Stimulated activated CD4-positive, alpha-beta T cell treated with anti-CD3 and anti-CD28 coated beads, Interleukin-4, amount 100 ng/mL, for 4 hours (primary cell): ENCODE measurements around the gene RAB23.
"Not testable (repeated sequence)": the region's sequence is repeated elsewhere in the genome, so short reads cannot be mapped to it uniquely, and the experiment has no call there.

Experiments used
- DNase-seq, 2 experiments: peaks; one replicate each; pipeline ENCODE4 v3.0.0-alpha.2; 2020

Gene RAB23

GRCh38 chr6:57221936-57222742, at the start of gene RAB23:
TSS of gene RAB23 (minus strand) at chr6:57222307. CDS start at chr6:57210380, 11,927 bp downstream.
- peak; percentile 78 to 81 for DNase-seq

- no peak for DNase-seq
These were observed 46.2 kb upstream of the RAB23 start for GRCh38 chr6:57268294-57268640.

GRCh38 chr6:57267586-57268293, 45.6 kb upstream of the RAB23 start:
- DNase-seq, result peak; percentile 11 to 12

- DNase-seq, result no peak
These were observed 43.7 kb upstream of the RAB23 start for GRCh38 chr6:57265755-57266221.

- DNase-seq, result no peak
These were observed 41.6 kb upstream of the RAB23 start for GRCh38 chr6:57263739-57264138.

- DNase-seq, result no peak
These were observed 41.0 kb upstream of the RAB23 start for GRCh38 chr6:57262901-57263694.

GRCh38 chr6:57262488-57262887, 40.4 kb upstream of the RAB23 start:
- no peak for DNase-seq

- DNase-seq, result no peak
These were observed 39.8 kb upstream of the RAB23 start for GRCh38 chr6:57261926-57262325.

- no peak for DNase-seq
These were observed 37.0 kb upstream of the RAB23 start for GRCh38 chr6:57259064-57259463.

GRCh38 chr6:57257911-57258541, 35.9 kb upstream of the RAB23 start:
- no peak for DNase-seq

- DNase-seq, result no peak
These were observed 34.4 kb upstream of the RAB23 start for GRCh38 chr6:57256541-57256940.

- no peak for DNase-seq
These were observed 33.5 kb upstream of the RAB23 start for GRCh38 chr6:57255451-57256169.

- DNase-seq, result no peak
These were observed 32.1 kb upstream of the RAB23 start for GRCh38 chr6:57254055-57254717.

GRCh38 chr6:57252975-57253374, 30.9 kb upstream of the RAB23 start:
- DNase-seq, result no peak

GRCh38 chr6:57252137-57252536, 30.0 kb upstream of the RAB23 start:
- DNase-seq, result no peak

GRCh38 chr6:57250348-57250747, 28.2 kb upstream of the RAB23 start:
- DNase-seq, result no peak

GRCh38 chr6:57248311-57248895, 26.3 kb upstream of the RAB23 start:
- DNase-seq, result no peak

- DNase-seq, result no peak
These were observed 25.5 kb upstream of the RAB23 start for GRCh38 chr6:57247603-57248002.

- no peak for DNase-seq
These were observed 24.2 kb upstream of the RAB23 start for GRCh38 chr6:57246307-57246706.

- no peak for DNase-seq
These were observed 21.8 kb upstream of the RAB23 start for GRCh38 chr6:57243954-57244353.

- not testable (repeated sequence) for DNase-seq
These were observed 21.4 kb upstream of the RAB23 start for GRCh38 chr6:57243526-57243925.
